ENCODE measurements around the gene DYNLL2.
"Not testable (repeated sequence)": the region's sequence is repeated elsewhere in the genome, so short reads cannot be mapped to it uniquely, and the experiment has no call there.

DNA sequence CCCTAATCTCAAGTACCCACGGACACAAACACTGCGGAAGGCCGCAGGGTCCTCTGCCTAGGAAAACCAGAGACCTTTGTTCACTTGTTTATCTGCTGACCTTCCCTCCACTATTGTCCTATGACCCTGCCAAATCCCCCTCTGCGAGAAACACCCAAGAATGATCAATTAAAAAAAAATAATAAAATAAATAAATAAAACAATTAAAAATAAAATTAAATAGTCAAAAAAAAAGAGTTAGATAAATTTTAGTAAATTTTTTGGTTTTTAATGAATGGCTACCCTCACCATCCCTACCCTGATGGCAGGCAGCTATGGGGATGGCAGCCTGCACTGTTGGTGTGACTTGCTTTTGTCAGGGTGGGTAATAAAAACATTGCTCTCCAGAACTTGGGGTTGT lies 60.1 kb downstream of the DYNLL2 start:
- not testable (repeated sequence) for TF ChIP-seq POLR2AphosphoS5 (IDR thresholded peaks at IDR 0.05); CTCF (IDR thresholded peaks at IDR 0.05 in 8 of 11, conservative IDR thresholded peaks at IDR 0.05 in 3 of 11); POLR2A (IDR thresholded peaks at IDR 0.05)

All from spleen (tissue), 7 donors.